ENCODE measurements around the gene PPM1F.

Gene PPM1F

GRCh38 chr22:21951062-21951461, 1.6 kb downstream of the PPM1F start:
- Histone ChIP-seq H3K36me3 (ENCODE audit: low read depth) (peaks cover 5% of the 10 kb centered on the region), H3K4me1 (ENCODE audit: insufficient read depth, poor library complexity, severe bottlenecking) (peaks cover 13% of the 10 kb centered on the region), H3K27me3 (ENCODE audit: insufficient read depth, poor library complexity, severe bottlenecking) (no peaks in the 10 kb centered on the region), H3K27ac (ENCODE audit: poor library complexity, severe bottlenecking) (no peak overlapping the region), H3K4me3 (ENCODE audit: severe bottlenecking) (no peak overlapping the region), H3K9me3 (ENCODE audit: severe bottlenecking) (peaks cover 10% of the 10 kb centered on the region)
- DNase-seq (ENCODE audit: low spot score) = no peak
- no peak for ATAC-seq (ENCODE audit: low read depth)
- TF ChIP-seq CTCF (IDR thresholded peaks at IDR 0.05; ENCODE audit: poor library complexity, severe bottlenecking) = no peak

- no peak for TF ChIP-seq CTCF (IDR thresholded peaks at IDR 0.05; ENCODE audit: poor library complexity, severe bottlenecking)
- H3K27me3 ChIP-seq (ENCODE audit: insufficient read depth, poor library complexity, severe bottlenecking) = no peaks in the 10 kb centered on the region
- DNase-seq (ENCODE audit: low spot score) (no peak), ATAC-seq (ENCODE audit: low read depth) (no peak)
- H3K9me3 ChIP-seq (ENCODE audit: severe bottlenecking) = peaks cover 10% of the 10 kb centered on the region
- H3K4me1 ChIP-seq (ENCODE audit: insufficient read depth, poor library complexity, severe bottlenecking) = peaks cover 13% of the 10 kb centered on the region
- H3K27ac ChIP-seq (ENCODE audit: poor library complexity, severe bottlenecking) = no peak overlapping the region
- H3K36me3 ChIP-seq (ENCODE audit: low read depth) = peaks cover 12% of the 10 kb centered on the region
- H3K4me3 ChIP-seq (ENCODE audit: severe bottlenecking) = no peak overlapping the region
Observed at GRCh38 chr22:21949948-21950347, 2.7 kb downstream of the PPM1F start.

- DNase-seq (ENCODE audit: low spot score) (no peak), ATAC-seq (ENCODE audit: low read depth) (no peak)
- Histone ChIP-seq H3K36me3 (ENCODE audit: low read depth) (peaks cover 16% of the 10 kb centered on the region), H3K9me3 (ENCODE audit: severe bottlenecking) (peaks cover 10% of the 10 kb centered on the region), H3K27ac (ENCODE audit: poor library complexity, severe bottlenecking) (no peak overlapping the region), H3K4me1 (ENCODE audit: insufficient read depth, poor library complexity, severe bottlenecking) (peaks cover 13% of the 10 kb centered on the region), H3K4me3 (ENCODE audit: severe bottlenecking) (no peak overlapping the region), H3K27me3 (ENCODE audit: insufficient read depth, poor library complexity, severe bottlenecking) (no peaks in the 10 kb centered on the region)
- TF ChIP-seq CTCF (IDR thresholded peaks at IDR 0.05; ENCODE audit: poor library complexity, severe bottlenecking) = no peak
Observed at GRCh38 chr22:21949569-21949918, 3.1 kb downstream of the PPM1F start.

GRCh38 chr22:21948824-21949568, 3.7 kb downstream of the PPM1F start:
- Histone ChIP-seq H3K4me1 (ENCODE audit: insufficient read depth, poor library complexity, severe bottlenecking) (peaks cover 13% of the 10 kb centered on the region), H3K4me3 (ENCODE audit: severe bottlenecking) (no peak overlapping the region), H3K36me3 (ENCODE audit: low read depth) (peaks cover 16% of the 10 kb centered on the region), H3K27ac (ENCODE audit: poor library complexity, severe bottlenecking) (no peak overlapping the region), H3K27me3 (ENCODE audit: insufficient read depth, poor library complexity, severe bottlenecking) (no peaks in the 10 kb centered on the region), H3K9me3 (ENCODE audit: severe bottlenecking) (peaks cover 7% of the 10 kb centered on the region)
- DNase-seq (ENCODE audit: low spot score) (no peak), ATAC-seq (ENCODE audit: low read depth) (no peak)
- no peak for TF ChIP-seq CTCF (IDR thresholded peaks at IDR 0.05; ENCODE audit: poor library complexity, severe bottlenecking)

GRCh38 chr22:21948390-21948789, 4.3 kb downstream of the PPM1F start:
- Histone ChIP-seq H3K27me3 (ENCODE audit: insufficient read depth, poor library complexity, severe bottlenecking) (no peaks in the 10 kb centered on the region), H3K4me3 (ENCODE audit: severe bottlenecking) (no peak overlapping the region), H3K9me3 (ENCODE audit: severe bottlenecking) (peaks cover 6% of the 10 kb centered on the region), H3K36me3 (ENCODE audit: low read depth) (peaks cover 16% of the 10 kb centered on the region), H3K27ac (ENCODE audit: poor library complexity, severe bottlenecking) (no peak overlapping the region), H3K4me1 (ENCODE audit: insufficient read depth, poor library complexity, severe bottlenecking) (peaks cover 13% of the 10 kb centered on the region)
- DNase-seq (ENCODE audit: low spot score) (no peak), ATAC-seq (ENCODE audit: low read depth) (no peak)
- no peak for TF ChIP-seq CTCF (IDR thresholded peaks at IDR 0.05; ENCODE audit: poor library complexity, severe bottlenecking)
